Cardiac fibroblast (primary cell): ENCODE results near the gene PLEK.
"Not testable (repeated sequence)": the region's sequence is repeated elsewhere in the genome, so short reads cannot be mapped to it uniquely, and the experiment has no call there.

ENCODE experiments used
- DNase-seq, 2 donors: peaks; one replicate each; pipeline versions ENCODE4 v3.0.0 to v3.0.0-alpha.2; 2010; ENCODE audit warnings: low read depth in 2 of 2
- H3K4me3 ChIP-seq, 2 donors: replicated peaks in 1 of 2; 1 replicate in 1 of 2; 2 replicates in 1 of 2; pipeline ENCODE4 v1.5.1; 2011; ENCODE audit warnings: low read depth in 2 of 2, low read length in 2 of 2, mild to moderate bottlenecking in 2 of 2, moderate library complexity in 1 of 2
- TF ChIP-seq, protein P1 (sequence below): IDR thresholded peaks from one replicate; pipeline ENCODE4 v1.5.1; 2011; ENCODE audit warnings: low read depth, mild to moderate bottlenecking, low read length, inconsistent platforms

Gene PLEK

DNA sequence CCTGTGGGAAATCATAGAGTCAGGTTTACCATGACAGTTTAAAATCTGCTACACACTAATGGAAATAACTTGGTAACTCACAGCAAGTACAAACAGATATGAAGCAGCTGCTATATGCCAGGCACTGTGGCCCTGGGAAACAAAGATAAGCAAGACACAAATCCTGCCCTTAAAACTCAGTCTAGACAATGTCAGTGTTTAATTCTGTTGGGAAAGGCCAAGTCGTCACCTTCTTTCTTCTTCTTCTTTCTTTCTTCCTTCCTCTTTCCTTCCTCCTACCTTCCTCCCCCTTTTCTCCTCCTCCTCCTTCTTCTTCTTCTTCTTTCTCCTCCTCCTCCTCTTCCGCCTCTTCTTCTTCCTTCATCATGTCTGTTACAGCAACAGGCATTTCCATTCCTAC is 26.8 kb downstream of the PLEK start:
- TF ChIP-seq, protein P1, sequence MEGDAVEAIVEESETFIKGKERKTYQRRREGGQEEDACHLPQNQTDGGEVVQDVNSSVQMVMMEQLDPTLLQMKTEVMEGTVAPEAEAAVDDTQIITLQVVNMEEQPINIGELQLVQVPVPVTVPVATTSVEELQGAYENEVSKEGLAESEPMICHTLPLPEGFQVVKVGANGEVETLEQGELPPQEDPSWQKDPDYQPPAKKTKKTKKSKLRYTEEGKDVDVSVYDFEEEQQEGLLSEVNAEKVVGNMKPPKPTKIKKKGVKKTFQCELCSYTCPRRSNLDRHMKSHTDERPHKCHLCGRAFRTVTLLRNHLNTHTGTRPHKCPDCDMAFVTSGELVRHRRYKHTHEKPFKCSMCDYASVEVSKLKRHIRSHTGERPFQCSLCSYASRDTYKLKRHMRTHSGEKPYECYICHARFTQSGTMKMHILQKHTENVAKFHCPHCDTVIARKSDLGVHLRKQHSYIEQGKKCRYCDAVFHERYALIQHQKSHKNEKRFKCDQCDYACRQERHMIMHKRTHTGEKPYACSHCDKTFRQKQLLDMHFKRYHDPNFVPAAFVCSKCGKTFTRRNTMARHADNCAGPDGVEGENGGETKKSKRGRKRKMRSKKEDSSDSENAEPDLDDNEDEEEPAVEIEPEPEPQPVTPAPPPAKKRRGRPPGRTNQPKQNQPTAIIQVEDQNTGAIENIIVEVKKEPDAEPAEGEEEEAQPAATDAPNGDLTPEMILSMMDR, result no peak
- H3K4me3 ChIP-seq, result no peak overlapping the region
- DNase-seq, result no peak

DNA sequence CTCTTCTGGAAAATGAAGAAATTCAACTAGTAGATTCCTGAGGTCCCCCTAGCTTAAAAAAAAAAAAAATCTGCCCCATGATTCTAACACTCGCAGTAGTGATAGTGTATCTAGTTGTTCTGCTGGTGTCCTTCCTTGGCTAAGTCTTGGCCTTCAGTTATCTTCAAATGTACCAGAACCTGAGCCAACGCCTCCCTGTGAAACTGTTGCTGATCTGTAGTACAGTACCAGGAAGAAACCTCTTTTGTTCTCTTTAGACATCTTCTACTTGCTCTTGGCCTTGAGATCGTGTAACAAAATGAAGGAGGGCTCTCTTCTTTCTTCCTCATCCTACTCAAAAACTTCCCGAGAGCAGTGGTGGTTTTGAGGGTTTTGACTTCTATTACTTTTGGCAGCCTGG is 31.0 kb downstream of the PLEK start:
- H3K4me3 ChIP-seq, result no peak overlapping the region
- TF ChIP-seq, protein P1, result no peak
- no peak for DNase-seq

DNA sequence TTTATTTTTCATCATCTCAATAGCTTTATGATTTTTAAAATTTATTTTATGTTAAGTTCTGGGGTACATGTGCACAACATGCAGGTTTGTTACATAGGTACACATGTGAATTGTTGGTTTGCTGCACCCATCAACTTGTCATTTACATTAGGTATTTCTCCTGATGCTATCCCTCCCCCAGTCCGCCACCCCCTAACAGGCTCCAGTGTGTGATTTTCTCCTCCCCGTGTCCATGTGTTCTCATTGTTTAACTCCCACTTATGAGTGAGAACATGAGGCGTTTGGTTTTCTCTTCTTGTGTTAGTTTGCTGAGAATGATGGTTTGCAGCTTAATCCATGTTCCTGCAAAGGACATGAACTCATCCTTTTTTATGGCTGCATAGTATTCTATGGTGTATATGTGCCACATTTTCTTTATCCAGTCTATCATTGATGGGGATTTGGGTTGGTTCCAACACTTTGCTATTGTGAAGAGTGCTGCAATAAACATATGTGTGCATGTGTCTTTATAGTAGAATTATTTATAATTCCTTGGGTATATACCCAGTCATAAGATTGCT is 32.7 kb downstream of the PLEK start:
- H3K4me3 ChIP-seq, DNase-seq: not testable (repeated sequence)

- TF ChIP-seq, protein P1, result no peak
- no peak for DNase-seq
- H3K4me3 ChIP-seq, result no peak overlapping the region
Measured at GRCh38 chr2:68403199-68403644, 38.1 kb downstream of the PLEK start.

GRCh38 chr2:68404164-68404563 is 39.1 kb downstream of the PLEK start:
- H3K4me3 ChIP-seq, result no peak overlapping the region
- TF ChIP-seq, protein P1, result no peak
- no peak for DNase-seq

DNA sequence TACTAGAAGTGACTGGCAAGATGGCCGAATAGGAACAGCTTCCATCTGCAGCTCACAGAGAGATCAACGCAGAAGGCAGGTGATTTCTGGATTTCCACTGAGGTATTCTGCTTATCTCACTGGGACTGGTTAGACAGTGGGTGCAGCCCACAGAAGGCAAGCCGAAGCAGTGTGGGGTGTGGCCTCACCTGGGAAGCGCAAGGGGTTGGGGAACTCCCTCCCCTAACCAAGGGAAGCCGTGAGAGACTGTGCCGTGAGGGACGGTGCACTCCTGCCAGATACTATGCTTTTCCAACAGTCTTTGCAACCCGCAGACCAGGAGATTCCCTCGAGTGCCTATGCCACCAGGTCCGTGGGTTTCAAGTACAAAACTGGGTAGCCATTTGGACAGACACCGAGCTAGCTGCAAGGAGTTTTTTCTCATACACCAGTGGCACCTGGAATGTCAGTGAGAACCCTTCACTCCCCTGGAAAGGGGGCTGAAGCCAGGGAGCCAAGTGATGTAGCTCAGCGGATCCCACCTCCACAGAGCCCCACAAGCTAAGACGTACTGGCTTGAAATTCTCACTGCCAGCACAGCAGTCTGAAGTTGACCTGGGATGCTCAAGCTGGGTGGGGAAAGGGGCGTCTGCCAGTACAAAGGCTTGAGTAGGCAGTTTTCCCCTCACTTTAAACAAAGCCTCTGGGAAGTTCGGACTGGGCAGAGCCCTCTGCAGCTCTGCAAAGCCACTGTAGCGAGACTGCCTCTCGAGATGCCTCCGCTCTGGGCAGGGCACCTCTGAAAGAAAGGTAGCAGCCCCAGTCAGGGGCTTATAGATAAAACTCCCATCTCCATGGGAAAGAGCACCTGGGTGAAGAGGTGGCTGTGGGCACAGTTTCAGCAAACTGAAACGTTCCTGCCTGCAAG is 40.1 kb downstream of the PLEK start:
- TF ChIP-seq, protein P1, result no peak
- no peak overlapping the region for H3K4me3 ChIP-seq
- DNase-seq, result no peak

GRCh38 chr2:68411397-68412126 is 46.5 kb downstream of the PLEK start:
- no peak overlapping the region for H3K4me3 ChIP-seq
- no peak for DNase-seq
- TF ChIP-seq, protein P1, result no peak
